GM19463 (cell line): ENCODE data around the gene PAGR1.
"Not testable (repeated sequence)": the region's sequence is repeated elsewhere in the genome, so short reads cannot be mapped to it uniquely, and the experiment has no call there.

Source experiments
- ATAC-seq: cut with Tn5 transposase; IDR thresholded peaks from one replicate; pipeline ENCODE4 v1.9.1; 2021; ENCODE audit warnings: mild to moderate bottlenecking, moderate library complexity; ENCODE audit not compliant: unreplicated experiment

PAGR1 gene

DNA sequence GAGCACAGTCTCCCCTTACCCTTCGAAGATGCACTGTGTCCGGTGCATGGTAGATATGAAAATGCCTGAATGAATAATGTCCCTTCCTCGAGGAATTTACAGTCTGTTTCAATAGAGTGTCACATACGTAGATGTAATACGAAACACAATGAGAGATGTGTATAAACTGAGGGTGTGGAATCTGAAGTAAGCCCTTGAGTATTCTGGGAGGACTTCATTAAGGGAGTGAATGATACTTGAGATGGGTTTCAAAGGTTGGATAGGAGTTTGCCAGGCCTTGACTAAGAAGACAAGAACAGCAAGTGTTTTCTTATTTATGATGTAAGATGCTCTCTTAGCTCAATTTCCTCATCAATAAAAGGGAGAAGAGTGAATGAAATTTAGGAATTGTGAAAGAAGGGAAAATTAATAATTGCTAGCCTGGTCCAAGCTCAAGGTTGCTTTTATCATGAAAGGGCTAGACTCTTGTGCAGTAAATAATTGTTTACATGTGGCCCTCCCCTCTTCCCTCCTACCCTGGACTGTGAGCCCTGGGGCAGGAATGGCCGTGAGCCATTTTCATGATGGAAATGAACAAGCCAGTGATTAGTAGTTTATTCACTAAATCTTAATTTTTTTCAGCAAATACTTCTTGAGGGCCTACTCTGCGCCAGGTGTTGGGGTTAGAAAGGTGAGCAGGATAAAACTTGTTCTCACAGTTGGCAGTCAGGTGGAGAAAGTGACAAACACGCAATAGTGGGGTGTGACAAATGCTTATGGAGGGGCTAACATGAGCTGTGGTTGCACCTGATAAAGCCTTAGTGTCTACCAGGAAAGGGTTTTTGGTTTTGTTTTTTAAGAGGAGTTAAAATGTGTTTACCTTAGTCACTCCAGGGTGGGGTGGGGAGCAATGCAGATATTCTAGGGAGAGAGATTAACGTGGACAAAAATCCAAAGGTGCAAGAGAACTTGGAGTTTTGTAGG is 23.8 kb upstream of the PAGR1 start:
- no peak for ATAC-seq

DNA sequence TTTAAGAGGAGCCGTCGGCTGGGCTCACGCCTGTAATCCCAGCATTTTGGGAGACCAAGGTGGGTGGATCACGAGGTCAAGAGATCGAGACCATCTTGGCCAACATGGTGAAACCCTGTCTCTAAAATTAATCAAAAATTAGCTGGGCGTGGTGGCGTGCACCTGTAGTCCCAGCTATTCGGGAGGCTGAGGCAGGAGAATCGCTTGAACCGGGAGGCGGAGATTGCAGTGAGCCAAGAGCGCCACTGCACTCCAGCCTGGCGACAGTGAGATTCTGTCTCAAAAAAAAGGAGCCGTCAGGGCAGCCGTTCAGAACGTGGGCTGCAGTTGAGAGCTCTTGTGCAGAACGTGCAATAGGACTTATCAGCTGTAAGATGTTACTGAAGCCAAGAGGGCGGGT is 22.8 kb upstream of the PAGR1 start:
- not testable (repeated sequence) for ATAC-seq

DNA sequence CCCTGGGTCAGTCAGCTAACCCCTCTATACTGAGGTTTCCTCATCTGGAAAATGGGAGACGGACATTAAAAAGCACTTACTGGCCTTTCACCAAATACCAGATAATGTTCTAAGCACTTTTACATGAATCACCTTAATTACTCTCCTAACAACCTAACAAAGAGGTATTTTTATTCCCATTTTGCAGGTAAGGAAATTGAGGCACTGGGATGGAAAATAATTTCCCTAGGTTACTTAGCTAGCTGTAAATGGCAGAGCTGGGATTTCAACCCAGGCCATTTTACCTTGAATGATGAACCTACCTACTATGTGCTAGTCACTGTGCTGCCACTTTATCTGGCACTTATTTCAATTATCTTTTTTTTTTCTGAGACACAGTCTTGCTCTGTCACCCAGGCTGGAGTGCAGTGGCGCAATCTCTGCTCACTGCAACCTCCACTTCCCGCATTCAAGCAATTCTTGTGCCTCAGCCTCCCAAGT is 21.7 kb upstream of the PAGR1 start:
- no peak for ATAC-seq

DNA sequence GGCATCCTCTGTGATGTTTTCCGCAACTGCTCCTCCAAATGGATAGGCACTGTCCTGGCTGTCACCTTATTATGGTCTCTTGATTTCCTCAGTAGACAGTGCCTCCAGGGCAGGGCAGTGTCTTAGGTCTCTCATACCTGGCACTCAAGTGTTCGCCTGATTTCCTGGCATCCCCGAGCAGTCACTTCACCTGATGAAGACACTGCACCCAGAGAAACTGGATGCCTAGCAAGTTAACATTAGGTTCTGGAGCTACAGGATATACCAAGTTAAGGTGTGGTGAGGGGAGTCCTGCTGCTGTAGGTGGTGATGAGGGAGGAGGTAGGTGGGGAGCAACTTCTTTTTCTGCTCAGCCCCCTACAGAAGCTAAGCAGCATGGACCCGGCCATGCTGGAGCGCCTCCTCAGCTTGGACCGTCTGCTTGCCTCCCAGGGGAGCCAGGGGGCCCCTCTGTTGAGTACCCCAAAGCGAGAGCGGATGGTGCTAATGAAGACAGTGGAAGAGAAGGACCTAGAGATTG is 13.5 kb upstream of the PAGR1 start:
- no peak for ATAC-seq

DNA sequence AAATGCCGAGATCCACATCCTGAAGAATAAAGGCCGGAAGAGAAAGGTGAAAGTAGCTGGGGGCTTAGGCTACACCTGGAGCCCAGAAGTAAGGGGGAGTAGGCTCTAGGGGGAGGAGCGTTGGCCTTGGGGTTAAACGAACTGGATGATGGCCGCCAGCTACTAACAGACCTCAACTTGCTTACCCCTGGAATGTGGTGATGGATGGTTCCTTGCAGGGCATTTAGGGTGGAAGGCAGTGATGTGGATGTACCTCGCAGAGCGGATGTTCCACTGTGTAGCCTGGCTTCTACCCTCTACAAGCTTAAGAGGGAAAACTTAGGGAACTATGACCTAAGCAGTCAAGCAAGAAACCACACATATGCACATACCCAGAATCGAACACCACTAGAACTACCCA is 11.9 kb upstream of the PAGR1 start:
- no peak for ATAC-seq

DNA sequence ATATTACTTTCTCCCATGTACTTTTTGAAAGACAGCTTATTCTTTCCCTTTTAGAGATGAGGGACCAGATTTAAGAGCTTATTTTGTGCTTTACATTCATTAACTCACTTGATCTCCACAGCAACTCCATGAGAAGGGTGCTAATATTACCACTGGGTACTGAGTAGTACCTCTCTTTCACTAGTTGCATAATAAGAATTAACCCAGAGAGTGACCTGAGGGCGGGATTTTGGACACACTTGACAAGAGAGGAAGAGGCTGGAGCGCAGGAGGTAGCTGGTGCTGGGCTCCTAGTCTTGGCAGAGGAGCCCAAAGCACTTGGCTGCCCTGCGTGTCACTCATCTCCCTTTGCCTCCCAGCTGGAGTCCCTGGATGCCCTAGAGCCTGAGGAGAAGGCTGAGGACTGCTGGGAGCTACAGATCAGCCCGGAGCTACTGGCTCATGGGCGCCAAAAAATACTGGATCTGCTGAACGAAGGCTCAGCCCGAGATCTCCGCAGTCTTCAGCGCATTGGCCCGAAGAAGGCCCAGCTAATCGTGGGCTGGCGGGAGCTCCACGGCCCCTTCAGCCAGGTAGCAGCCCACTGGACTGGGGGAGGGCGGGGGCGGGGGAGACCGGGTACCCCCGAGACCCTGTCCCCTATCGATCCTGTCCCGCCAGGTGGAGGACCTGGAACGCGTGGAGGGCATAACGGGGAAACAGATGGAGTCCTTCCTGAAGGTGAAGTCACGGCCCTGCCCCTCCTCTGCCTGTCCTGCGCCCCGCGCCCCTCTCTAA is 11.3 kb upstream of the PAGR1 start:
- ATAC-seq: no peak

DNA sequence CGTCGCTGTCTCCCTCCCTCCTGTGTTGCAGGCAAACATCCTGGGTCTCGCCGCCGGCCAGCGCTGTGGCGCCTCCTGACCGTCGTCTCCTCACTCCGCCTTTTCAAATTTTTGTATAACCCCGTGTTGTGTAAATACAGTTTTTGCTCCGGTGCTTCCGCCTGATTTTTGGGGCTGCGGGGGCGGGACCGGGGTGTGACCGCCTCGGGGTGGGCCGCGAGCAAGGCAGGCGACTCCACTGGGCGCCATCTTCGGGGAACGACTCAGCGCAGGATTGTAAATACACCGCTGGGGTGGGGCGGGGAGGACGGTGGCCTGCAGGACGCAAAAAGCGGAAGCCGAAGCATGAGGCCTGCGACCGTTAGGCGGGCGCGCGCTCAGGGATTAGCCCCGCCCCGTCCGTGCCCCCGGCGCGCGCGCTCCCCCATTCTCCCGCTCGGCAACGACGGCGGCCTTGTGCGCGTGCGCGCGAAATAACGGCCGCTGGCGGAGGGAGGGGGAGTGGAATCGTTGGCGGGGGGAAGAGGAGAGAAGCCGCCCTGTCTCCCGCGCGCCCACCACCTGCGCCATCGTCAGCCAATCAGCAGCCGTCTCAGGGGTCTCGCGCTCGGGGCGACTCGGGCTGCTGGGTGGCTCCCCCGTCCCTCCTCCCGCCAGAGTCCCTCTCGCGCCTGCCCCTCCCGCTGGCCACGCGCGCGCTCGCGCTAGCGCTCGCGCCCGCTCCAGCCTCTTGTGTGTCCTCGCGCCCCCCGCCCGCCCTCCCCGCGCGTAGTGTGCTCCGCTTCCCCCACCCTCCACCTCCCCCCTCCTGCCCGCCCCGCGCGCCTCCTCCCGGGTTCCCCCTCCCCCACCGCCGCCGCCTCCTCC is 10.5 kb upstream of the PAGR1 start:
- peak; percentile 50 for ATAC-seq

DNA sequence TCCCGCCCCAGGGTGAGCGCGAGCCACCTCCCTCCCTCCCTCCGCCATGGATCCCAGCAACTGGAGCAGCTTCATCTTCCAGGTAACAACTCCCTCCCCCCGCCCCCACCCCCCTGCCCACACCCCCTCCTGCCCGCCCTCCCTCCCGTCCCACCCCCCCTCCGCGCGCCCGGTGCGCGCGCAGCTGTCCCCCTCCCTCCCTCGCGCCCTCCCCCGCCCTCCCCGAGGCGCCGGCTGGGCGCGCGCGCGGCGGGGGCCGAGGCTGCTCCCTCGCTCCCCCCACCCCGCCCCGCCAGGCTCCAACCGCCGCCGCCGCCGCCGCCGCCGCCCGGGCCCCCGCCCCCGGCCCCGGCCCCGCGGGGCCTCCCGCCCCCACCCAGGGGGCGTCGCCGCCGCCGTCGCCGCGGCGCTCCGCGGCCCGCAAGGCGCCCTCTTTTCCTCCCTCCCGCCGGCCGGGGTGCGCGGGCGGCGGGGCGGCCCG is 9.8 kb upstream of the PAGR1 start, which contains the start of gene MAZ:
TSS of gene MAZ (plus strand) at position 431 of the 481 bp plus-strand sequence. CDS start 173 bp downstream, outside the sequence.
- no peak for ATAC-seq

DNA sequence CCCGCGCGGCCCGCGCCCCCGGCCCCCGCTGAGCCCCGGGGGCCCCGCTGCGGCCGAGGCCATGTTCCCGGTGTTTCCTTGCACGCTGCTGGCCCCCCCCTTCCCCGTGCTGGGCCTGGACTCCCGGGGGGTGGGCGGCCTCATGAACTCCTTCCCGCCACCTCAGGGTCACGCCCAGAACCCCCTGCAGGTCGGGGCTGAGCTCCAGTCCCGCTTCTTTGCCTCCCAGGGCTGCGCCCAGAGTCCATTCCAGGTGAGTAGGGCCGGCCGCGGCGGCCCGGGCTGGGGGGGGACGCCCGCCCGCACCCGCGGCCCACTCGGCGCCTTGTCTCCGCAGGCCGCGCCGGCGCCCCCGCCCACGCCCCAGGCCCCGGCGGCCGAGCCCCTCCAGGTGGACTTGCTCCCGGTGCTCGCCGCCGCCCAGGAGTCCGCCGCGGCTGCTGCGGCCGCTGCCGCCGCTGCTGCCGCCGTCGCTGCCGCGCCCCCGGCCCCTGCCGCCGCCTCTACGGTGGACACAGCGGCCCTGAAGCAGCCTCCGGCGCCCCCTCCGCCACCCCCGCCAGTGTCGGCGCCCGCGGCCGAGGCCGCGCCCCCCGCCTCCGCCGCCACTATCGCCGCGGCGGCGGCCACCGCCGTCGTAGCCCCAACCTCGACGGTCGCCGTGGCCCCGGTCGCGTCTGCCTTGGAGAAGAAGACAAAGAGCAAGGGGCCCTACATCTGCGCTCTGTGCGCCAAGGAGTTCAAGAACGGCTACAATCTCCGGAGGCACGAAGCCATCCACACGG is 9.1 kb upstream of the PAGR1 start:
- no peak for ATAC-seq

DNA sequence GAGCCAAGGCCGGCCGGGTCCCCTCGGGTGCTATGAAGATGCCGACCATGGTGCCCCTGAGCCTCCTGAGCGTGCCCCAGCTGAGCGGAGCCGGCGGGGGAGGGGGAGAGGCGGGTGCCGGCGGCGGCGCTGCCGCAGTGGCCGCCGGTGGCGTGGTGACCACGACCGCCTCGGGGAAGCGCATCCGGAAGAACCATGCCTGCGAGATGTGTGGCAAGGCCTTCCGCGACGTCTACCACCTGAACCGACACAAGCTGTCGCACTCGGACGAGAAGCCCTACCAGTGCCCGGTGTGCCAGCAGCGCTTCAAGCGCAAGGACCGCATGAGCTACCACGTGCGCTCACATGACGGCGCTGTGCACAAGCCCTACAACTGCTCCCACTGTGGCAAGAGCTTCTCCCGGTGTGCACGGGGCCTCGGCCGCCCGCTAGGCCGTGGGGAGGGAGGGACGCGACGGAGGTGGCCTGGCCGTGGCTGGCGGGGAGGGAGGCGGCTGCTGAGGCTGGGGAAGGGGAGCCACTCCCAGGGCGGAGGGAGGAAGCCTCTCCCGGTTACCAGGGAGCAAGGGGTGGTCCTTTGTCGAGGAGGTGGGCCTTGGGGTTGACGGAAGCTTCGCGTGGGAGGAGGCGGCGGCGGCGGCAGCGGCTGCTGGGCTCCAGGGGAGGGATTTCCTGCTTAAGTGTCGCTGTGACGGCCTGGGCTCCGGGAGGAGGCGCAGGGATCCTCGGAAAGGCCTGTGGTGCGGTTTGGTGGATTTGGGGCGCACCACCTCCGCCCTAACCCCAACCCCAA is 8.3 kb upstream of the PAGR1 start:
- peak; percentile 24 for ATAC-seq

DNA sequence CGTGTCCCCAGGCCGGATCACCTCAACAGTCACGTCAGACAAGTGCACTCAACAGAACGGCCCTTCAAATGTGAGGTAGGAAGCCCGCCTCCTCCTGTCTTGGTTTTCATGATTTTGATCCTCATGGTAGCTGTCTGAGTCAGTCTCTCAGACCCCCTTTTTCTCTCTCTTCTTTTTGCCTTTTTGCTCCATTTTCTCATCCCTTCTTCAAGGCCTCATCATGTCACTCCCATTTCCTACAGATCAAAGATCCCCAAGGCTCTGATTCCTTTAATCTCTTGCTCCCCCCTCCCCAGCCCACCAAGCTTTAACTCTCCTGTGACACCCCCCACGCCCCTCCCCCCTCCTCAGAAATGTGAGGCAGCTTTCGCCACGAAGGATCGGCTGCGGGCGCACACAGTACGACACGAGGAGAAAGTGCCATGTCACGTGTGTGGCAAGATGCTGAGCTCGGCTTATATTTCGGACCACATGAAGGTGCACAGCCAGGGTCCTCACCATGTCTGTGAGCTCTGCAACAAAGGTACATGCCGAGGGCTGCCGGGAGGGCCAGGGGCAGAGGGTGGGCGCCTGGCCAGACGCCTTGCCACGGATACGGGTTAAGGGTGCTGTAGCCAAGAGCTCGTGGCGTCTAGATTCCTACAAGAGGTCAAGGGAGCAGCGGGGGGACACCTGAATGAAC is 7.6 kb upstream of the PAGR1 start:
- no peak for ATAC-seq

DNA sequence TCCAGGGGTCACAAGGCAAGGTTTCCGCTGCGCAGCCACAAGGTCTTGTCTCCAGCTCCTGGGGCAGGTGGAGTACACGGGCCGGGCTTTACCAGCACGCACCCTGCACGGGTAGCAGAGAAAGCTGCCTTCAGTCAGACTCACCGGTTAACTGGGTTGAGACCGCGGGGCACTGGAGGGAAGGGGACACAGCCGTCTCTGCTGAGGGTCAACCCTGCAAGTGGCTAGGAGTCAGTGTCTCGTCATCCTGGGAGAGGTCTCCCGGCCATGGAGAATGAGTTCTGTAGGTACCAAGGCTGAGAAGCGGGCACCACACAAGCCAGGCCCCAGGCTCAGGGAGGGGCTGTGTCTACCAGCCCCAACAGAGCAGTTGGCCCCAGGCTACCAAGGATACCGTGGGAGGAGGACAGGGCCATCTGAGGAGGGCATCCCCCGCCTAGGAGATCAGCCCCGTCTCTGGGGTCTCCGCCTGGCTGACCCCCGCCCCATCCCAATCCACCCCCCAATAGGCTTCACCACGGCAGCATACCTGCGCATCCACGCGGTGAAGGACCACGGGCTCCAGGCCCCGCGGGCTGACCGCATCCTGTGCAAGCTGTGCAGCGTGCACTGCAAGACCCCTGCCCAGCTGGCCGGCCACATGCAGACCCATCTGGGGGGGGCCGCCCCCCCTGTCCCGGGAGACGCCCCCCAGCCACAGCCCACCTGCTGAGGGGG is 6.8 kb upstream of the PAGR1 start:
- no peak for ATAC-seq

DNA sequence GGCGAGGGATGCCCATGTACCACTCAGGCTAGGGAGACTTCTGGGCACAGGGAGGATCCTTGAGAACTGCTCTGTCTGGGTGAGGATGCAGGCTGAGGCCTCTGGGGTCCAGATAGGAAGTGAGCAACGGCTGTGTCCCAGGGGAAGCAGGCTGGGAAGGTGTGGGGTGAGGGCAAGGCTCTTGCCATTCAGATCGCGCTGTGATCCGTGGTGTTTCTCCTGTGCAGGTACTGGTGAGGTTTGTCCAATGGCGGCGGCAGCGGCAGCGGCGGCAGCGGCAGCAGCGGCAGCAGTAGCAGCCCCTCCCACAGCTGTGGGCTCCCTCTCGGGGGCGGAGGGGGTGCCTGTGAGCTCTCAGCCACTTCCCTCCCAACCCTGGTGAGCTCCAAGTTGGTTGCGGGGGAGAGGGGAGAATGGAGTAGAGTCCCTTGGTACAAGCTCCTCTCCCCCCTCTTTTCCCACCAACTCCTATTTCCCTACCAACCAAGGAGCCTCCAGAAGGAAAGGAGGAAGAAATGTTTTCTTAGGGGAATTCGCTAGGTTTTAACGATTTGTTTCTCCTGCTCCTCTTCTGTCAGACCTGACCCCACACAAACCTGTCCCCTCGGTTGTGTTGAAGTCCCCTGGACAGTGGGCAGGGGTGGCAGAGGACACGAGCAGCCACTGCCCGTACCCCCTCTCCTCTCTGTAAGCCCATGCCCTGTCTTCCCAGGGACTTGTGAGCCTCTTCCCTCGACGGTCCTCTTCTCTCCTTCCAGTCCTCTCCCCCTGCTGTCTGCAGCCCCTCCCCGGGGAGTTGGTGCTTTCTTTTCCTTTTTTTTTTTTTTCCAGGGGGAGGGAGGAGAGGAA is 5.9 kb upstream of the PAGR1 start:
- ATAC-seq: no peak

DNA sequence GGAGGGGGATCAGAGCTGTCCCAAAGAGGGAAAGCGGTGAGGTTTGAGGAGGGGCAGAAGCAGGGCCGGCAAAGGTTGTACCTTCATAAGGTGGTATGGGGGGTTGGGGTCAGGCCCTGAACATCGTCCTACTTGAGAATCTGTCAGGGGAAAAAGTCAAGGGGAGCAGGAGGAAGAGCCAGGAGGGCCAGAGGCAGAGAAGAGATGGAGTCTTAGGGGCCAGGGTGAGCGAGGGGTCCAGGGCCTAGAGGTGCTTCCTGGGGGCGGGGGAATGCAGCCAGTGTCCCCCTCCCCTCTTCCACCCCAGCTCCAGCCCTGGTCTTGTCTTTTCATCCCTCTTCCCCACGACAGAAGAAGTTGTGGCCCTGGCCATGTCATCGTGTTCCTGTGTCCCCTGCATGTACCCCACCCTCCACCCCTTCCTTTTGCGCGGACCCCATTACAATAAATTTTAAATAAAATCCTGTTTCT is 5.2 kb upstream of the PAGR1 start:
- no peak for ATAC-seq

DNA sequence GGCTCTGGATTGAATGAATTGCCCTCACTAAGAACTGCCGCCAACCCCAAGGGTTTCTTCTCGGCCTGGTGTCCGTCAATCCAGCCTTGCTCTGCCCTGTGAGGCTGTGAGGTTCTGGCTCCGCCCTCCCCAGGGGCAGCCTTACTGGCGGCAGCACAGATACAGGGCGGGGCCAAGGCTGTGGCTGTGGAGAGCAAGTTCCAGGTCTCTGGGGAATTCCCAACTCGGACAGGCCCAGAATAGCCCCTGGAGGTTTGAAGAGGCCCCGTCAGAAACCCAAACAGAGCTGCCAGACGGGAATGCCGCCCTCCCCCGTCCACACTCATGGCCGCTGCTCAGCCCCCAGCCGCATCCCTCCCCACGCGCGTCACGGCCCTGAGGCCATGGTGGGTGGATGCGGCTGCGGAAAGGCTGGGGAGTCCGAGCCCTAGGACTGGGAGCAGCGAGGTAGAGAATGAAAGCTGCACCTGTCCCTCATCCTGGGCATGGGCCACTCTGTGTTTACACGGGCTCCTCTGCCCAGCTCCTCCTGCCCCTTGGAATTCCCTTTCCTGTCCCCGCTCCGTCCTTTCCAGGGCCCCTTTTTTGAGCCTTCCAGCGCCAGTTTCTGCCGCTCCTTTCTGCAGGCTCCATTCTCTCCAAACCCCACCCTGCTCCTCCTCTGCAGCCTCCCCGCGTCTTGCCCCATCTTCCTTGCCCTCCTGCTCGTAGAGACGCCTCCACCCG is 4.6 kb upstream of the PAGR1 start:
- ATAC-seq: peak; percentile 44
